Activated B cell treated with CpG ODN at 0.5 μM for 24 hours (primary cell): ENCODE measurements around the gene IL17RC. TPM values are rescaled to one million over a fixed set of nuclear protein-coding genes. Genes with fewer than 3 reads are reported as not detected.

Source experiments
- ATAC-seq: fragments of 200-7000 bp; cut with Tn5 transposase; one replicate; pipeline ENCODE4 v1.10.0; 2021; ENCODE audit warnings: low read depth, mild to moderate bottlenecking, moderate library complexity
- CTCF ChIA-PET: fragments of 350-600 bp; sonication (Branson Sonifier 250); formaldehyde crosslinking; loops from one replicate; lab custom pipeline; 2021; ENCODE audit warnings: antibody characterized with exemption; lab: Charles Lee
- POLR2A ChIA-PET: fragments of 350-600 bp; sonication (Branson Sonifier 250); formaldehyde crosslinking; loops from one replicate; lab custom pipeline; 2021; ENCODE audit warnings: antibody characterized with exemption; lab: Charles Lee
- DNase-seq: peaks from one replicate; pipeline ENCODE4 v3.0.0; 2022
- H3K27ac Mint-ChIP-seq: one replicate; pipeline ENCODE4 v1.8.0; 2020; ENCODE audit warnings: mixed read lengths
- H3K27me3 Mint-ChIP-seq: one replicate; pipeline ENCODE4 v1.8.0; 2021; ENCODE audit warnings: mixed read lengths
- H3K36me3 Mint-ChIP-seq: one replicate; pipeline ENCODE4 v1.8.0; 2021; ENCODE audit warnings: low read depth, mixed read lengths
- H3K4me1 Mint-ChIP-seq: one replicate; pipeline ENCODE4 v1.8.0; 2021; ENCODE audit warnings: mixed read lengths
- H3K4me3 Mint-ChIP-seq: one replicate; pipeline ENCODE4 v1.8.0; 2020; ENCODE audit warnings: mild to moderate bottlenecking, mixed read lengths
- H3K9me3 Mint-ChIP-seq: one replicate; pipeline ENCODE4 v1.8.0; 2020; ENCODE audit warnings: mixed read lengths
- intact Hi-C: fragments of 100-400 bp; cut with micrococcal nuclease; formaldehyde crosslinking; loops from one replicate; pipeline ENCODE4 v1.15.1; 2024
- total RNA-seq: library from RNA; stranded (reverse); gene quantifications from 2 replicates; pipeline ENCODE4 v1.2.3, GENCODE V29; 2022
- TF ChIP-seq, protein P1 (sequence below): fragments of 200-600 bp; IDR thresholded peaks from one replicate; pipeline ENCODE4 v1.8.0; 2022; ENCODE audit warnings: antibody characterized with exemption, mild to moderate bottlenecking

Gene IL17RC
- total RNA-seq, 1 donor from 2014 or later, result 0.11 TPM

DNA sequence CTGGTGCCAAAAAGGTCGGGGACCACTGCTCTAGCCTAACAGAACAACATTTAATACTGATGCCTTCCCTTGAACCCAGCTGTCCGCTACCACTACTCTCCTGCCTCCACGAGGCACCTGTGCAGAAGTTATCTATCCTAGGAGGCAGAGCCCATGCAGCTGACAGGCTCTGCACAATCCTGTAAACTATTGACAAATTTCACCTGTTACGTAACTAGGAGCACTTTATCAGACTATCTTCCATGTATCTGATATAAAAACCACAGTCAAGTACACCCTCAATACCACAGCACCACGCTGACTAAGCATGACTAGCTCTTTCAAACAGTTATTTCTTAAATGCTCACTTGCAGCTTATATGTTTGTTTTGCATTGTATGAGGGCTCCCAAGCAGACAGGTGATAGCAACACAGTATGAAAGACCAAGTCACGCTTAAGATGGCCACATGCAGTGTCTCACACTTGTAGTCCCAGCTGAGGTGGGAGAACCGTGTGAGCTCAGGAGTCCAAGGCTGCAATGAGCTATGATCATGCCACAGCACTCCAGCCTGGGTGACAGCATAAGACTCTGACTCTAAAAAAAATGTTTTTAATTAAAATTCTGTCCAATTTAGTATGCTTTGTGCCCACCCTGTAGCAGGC is 4.5 kb upstream of the IL17RC start:
- no peak for ATAC-seq
- CTCF ChIA-PET, result no interaction called here
- Mint-ChIP-seq H3K4me3 (no peak overlapping the region), H3K9me3 (no peaks in the 10 kb centered on the region), H3K27me3 (peaks cover 10% of the 10 kb centered on the region), H3K27ac (no peak overlapping the region), H3K36me3 (no peaks in the 10 kb centered on the region), H3K4me1 (peaks cover 20% of the 10 kb centered on the region)
- intact Hi-C loops, result no loop called here
- POLR2A ChIA-PET, result interaction anchor here (1.3 kb wide), 1 partner anchor 20 kb away, joined by 3 read pairs; the partner anchor contains the start of gene CRELD1
- DNase-seq, result no peak
- TF ChIP-seq, protein P1, sequence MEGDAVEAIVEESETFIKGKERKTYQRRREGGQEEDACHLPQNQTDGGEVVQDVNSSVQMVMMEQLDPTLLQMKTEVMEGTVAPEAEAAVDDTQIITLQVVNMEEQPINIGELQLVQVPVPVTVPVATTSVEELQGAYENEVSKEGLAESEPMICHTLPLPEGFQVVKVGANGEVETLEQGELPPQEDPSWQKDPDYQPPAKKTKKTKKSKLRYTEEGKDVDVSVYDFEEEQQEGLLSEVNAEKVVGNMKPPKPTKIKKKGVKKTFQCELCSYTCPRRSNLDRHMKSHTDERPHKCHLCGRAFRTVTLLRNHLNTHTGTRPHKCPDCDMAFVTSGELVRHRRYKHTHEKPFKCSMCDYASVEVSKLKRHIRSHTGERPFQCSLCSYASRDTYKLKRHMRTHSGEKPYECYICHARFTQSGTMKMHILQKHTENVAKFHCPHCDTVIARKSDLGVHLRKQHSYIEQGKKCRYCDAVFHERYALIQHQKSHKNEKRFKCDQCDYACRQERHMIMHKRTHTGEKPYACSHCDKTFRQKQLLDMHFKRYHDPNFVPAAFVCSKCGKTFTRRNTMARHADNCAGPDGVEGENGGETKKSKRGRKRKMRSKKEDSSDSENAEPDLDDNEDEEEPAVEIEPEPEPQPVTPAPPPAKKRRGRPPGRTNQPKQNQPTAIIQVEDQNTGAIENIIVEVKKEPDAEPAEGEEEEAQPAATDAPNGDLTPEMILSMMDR, result no peak

DNA sequence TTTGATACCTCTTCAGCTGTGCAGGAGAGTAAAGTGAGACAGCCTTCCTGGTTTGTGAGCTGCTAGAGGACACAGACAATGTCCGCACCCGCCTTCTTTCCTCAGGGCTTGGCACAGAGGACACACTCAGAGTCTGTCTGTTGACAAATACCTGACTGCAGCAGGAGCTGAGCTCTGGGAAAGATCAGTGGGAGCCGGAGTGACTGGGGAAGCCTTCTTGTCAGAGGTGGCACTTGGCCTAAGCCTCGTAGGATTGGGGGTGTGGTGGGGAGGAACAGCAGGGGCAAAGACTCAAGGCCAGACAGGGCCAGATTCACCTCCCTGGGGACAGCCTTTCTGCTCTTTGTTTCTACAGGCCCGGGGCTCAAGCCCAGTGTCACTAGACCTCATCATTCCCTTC is 3.3 kb upstream of the IL17RC start:
- Mint-ChIP-seq H3K27ac (no peak overlapping the region), H3K4me1 (peaks cover 20% of the 10 kb centered on the region), H3K36me3 (no peaks in the 10 kb centered on the region), H3K9me3 (no peaks in the 10 kb centered on the region), H3K27me3 (peaks cover 10% of the 10 kb centered on the region), H3K4me3 (no peak overlapping the region)
- DNase-seq, result no peak
- intact Hi-C loops, result no loop called here
- TF ChIP-seq, protein P1, result no peak
- ChIA-PET POLR2A (interaction anchor here (1.7 kb wide), 1 partner anchor 23 kb away, joined by 7 read pairs; the partner anchor contains the start of gene JAGN1), CTCF (no interaction called here)
- ATAC-seq, result no peak

DNA sequence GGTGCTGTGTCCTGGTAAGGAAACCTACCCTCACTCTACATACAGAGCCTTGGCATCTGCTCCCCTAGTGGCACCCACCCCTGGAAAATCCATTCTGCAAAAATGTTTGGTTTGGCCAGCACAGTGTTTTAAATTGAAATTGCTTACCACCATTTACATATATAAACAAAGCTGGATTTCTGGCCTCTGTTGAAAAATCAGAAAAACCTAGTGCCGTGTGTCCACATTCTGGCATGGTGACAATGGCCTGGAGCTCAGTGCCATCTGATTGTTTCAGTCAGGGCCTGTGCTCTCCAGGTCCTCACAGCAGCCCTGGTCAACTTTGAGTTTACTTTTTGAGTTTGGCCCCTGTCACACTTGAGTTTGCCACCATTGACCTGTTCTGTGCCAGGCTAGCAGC is 2.9 kb upstream of the IL17RC start:
- Mint-ChIP-seq H3K27ac (no peak overlapping the region), H3K4me1 (peaks cover 20% of the 10 kb centered on the region), H3K27me3 (peaks cover 10% of the 10 kb centered on the region), H3K36me3 (no peaks in the 10 kb centered on the region), H3K4me3 (no peak overlapping the region), H3K9me3 (no peaks in the 10 kb centered on the region)
- ChIA-PET POLR2A (interaction anchor here (1.7 kb wide), 1 partner anchor 23 kb away, joined by 7 read pairs; the partner anchor contains the start of gene JAGN1), CTCF (no interaction called here)
- ATAC-seq (no peak), DNase-seq (no peak)
- intact Hi-C loops, result no loop called here
- TF ChIP-seq, protein P1, result no peak

DNA sequence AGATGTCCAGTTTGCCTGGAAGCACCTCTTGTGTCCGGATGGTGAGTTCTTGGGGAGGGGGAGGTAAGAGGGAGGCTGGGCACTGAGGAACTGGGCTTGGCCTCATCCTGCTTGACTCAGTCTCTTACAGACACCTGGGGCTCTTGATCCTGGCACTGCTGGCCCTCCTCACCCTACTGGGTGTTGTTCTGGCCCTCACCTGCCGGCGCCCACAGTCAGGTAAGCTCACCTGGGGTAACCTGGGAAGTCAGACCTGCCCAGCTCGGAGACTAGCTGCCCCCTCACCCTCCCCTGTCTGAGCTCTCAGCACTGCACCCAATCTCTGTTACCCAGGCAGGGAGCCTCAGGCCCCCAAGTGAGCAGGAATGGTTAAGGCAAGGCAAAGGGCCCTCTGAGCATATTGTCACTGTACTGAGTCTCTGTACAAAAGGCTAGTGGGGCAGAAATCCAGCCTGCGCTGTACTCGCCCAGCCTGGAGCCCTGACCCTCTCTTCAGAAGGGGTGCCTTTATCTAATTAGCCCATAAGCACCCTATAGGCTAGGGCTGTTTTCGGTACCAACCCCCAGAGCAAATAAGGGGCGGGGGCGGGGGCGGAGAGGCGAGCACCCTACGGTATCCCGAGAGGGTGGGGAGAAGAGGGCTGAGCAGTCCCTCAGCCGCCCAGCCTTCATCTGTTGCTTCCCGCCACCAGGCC is 2.2 kb upstream of the IL17RC start:
- Mint-ChIP-seq H3K9me3 (no peaks in the 10 kb centered on the region), H3K27ac (no peak overlapping the region), H3K4me3 (no peak overlapping the region), H3K36me3 (no peaks in the 10 kb centered on the region), H3K27me3 (peaks cover 10% of the 10 kb centered on the region), H3K4me1 (peaks cover 17% of the 10 kb centered on the region)
- ATAC-seq (no peak), DNase-seq (no peak)
- ChIA-PET CTCF (no interaction called here), POLR2A (interaction anchor here (1.7 kb wide), 1 partner anchor 24 kb away, joined by 7 read pairs; the partner anchor contains the start of gene JAGN1)
- TF ChIP-seq, protein P1, result no peak
- intact Hi-C loops, result loop anchor here (1.0 kb wide), 1 partner anchor 24 kb away; the partner anchor contains the start of gene JAGN1
